NCI-H2171 (cell line): ENCODE measurements around the gene UBE3D.
"Not testable (repeated sequence)": the region's sequence is repeated elsewhere in the genome, so short reads cannot be mapped to it uniquely, and the experiment has no call there.

Experiments
- DNase-seq: peaks from one replicate; lab custom pipeline; 2025; lab: John Stamatoyannopoulos, UW

Gene UBE3D

DNA sequence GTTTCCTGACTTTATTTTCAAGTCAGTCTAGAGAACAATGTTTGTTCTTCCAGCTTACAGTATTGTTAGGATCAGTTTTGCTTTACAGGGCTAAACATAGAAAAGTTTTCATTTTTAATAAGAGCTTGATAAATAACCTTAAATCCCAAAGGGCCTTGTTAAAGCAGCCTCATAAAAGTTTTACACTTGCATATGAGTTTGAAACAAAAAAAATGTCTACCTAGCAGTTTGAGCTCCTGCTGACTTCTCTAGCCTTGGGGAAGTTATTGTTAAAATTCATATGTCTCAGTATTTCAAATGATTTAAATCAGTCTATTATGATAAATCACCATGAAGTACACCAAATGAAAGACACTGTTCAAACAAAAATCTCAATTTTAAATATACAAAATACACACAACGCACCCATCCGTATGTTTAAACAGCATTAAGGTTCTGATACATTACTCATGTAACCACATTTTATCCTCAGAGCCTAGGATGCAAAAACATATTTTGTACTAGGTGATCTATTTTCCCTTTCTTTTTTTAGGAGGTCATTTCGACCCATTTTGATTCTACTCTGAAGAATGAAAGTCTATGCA is 87.2 kb downstream of the UBE3D start:
- no peak for DNase-seq

DNA sequence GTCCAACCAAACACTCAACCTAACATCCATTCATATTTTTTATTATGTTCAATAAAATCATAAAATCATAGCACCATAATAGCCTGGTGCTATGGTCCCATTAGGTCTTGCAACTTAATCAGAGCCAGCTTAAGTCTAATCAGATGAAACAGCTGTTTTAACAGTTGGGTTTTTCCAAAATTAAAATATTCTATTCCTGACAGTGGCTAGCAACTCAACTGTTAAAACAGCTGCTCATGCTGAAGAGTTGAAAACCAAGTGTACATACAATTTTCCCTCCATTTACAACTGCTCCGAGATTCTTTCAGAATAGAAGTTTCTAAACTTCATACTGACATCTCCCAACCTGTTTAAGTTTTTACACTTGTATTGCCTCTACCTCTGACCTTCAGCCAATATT is 89.5 kb downstream of the UBE3D start:
- DNase-seq, result no peak

DNA sequence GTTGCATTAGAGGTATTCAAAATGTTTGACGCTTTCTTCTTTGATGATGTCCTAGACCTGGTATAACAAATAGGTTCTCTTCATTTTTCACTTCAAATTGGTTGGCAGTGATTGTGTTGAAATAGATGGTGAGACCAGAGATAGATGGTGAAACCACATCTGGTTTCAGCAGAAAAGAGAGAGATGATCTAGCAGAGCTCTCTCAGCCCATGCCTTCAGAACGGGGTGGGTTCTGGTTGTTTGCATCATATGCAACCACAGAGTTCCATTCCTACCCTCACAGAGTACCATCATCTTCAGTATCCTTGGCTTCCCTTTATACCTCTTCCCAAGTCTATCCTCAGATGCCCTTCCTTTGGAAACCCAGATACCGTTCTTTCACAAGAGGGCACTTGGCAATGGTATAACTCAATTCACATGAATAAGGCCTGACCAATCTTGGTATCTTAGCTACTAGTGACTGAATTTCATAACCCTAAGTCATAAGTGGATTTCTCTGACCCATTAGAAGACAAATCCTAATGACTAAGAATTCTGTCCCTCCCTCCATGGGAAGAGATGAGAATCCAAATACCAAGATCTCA is 93.7 kb downstream of the UBE3D start:
- no peak for DNase-seq

DNA sequence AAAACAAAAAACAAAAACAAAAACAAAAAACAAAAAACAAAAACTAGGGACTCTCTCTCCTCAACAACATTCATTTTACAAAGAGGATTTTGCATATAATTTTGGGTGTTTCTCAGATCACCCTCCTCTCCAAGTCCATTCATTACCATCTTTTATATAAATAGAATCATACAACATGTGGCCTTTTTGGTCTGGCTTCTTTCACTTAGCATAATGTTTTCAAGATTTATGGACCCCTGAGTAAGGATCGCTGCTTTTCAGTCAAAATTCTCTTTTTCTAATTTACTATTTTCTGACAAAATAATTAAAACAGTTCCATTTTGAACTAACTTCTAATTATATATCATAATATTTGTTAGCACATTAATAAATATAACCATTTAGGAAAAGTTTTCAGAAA is 94.8 kb downstream of the UBE3D start:
- no peak for DNase-seq

DNA sequence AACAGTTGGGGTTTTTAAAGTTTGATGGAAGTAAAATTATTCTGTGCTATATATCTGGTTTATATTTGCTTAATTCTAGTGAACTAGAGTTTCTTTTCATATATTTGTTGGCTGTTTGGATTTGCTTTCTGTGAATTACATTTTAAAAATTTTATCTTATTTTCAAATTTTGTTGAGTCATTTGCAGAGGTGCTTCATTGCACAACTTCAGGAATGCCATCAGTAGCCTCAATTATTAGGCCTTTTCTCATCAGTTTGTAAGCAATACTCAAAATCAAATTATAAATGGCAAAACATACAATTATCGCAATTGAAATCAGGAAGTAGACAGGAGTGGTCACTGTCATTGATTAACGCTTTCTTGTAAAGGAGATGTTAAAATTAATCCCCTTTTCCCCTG is 96.9 kb downstream of the UBE3D start:
- no peak for DNase-seq

DNA sequence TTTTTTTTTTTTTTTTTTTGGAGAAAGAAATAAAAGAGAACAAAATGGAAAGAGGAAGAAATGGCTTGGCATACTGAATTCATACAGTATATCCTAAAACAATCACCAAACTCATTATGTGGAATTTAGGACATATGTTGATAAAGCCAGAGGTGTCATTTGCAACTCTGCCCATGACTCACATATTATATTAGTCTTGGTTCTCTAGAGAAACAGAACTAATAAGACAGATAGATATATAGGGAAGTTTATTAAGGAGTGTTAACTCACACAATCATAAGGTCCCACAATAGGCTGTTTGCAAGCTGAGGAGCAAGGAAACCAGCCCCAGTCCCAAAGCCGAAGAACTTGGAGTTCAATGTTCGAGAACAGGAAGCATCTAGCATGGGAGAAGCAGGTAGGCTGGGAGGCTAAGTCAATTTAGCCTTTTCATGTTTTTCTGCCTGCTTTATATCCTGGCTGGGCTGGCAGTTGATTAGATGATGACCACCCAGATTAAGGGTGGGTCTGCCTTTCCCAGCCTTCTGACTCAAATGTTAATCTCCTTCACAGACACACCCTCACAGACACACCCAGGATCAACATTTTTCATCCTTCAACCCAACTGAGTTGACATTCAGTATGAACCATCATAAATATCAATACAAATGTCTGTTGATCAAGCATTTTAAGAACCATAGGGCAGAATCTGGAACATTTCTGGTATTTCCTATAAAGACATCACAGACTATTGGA is 102.3 kb downstream of the UBE3D start:
- DNase-seq, result no peak

DNA sequence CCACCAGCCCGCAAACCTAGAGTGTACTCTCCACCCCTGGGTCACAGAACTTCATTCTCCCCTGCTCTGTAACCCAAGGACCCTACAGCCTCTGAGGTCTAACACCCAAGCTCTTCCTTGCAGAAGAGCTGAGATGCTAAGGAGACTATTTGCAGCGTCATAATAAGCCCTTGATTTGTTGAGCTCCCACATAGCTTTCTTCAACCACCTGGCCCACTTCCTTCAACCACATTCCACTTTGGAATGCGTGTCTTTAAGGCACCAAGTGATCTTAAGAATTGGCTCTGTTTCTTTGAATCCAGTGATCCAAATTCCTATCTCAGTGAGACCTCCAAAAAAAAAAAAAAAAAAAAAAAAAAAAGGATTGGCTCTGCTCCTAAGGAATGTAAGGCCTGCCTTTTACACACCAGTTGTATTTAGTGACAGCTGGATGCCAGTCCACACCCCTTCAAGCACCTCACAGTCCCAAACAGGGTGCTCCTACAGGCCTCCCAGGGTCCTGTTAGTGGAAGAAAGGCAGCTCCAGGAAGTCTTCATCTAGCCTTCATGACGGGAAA is 106.2 kb downstream of the UBE3D start:
- DNase-seq, result no peak

DNA sequence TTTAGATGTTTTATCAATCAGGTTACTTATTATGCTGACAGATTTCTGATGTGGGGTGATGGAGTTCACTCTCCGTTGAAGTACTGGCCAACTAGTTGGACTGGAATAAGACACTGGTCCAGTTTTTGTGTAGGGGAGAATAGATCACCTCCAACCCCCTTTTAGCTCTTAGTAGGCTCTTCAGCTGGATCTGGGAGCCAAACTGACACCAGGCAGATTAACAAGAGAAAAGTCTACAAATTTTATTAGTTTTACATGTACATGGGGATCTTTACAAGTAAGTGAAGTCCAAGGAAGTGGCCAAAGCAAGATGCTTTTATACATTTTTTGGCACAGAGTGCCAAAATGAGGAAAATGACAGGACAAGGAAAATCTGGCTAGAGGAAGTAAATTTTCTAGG is 107.1 kb downstream of the UBE3D start:
- no peak for DNase-seq

DNA sequence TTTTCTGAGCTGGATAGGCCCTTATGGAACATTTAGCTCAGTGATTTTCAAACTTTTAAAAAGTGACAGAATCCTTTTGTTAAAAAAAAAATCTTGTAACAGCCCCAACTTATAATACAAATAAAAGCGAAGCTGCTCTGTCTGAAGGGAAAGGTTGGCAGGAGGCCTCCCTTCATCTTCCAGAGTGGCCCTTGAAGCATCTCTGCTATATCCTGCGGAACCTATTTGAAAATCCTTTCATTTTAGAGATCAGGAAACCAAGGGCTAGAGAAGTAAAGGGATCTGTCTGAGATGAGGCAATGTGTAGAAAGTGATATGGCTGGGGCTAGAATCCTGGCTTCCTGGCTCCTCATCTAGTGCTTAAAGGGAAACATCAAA is 107.8 kb downstream of the UBE3D start:
- DNase-seq, result no peak

DNA sequence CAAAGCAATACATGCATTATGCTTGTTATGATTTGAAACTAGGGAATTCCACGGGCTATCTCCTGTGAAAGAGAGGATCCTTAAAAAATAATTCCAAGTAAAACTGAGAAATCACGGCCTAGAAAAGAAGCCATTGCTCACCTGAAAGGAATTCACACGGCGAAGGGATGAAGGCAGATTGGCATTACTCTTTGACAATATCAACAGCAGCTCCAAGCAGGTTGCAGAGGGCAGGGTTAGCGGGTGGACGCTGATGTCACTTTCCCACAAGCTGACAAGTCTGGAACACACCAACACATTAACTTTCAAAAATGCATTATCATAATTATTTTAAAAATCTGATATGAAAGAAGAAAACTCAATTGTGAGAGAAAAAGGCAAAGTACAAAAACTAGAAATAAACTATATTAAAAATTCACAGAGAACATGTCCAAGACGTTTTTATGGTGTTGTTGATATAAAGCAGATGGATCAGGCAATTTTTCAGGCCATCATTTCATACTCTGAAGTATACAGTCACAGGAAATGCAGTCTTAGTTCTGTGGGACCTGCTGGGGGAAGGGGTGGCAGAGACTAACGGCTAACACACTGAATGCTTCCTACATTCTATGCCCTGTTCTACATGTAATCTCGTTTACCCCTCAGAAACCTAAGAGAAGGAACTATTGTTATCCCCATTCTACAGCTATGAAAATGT is 108.3 kb downstream of the UBE3D start:
- no peak for DNase-seq

DNA sequence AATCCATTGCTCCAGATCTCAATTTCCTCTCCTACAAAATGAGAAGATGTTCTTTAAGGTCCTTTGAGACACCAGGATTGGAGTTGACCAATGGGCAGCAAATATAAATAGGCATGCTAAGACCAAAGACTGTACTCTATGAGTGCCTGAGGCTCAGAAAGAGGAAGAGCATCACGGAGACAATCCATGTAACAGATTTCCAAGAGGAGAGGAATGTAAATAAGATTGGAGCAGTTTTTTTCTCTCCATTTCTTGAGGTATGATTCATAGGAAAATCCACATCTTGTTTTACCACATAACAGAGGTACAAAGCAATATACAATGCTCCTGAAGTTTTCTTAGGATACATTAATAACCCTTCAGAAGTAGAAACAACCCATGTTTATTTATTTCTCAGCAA is 109.8 kb downstream of the UBE3D start:
- DNase-seq, result no peak

DNA sequence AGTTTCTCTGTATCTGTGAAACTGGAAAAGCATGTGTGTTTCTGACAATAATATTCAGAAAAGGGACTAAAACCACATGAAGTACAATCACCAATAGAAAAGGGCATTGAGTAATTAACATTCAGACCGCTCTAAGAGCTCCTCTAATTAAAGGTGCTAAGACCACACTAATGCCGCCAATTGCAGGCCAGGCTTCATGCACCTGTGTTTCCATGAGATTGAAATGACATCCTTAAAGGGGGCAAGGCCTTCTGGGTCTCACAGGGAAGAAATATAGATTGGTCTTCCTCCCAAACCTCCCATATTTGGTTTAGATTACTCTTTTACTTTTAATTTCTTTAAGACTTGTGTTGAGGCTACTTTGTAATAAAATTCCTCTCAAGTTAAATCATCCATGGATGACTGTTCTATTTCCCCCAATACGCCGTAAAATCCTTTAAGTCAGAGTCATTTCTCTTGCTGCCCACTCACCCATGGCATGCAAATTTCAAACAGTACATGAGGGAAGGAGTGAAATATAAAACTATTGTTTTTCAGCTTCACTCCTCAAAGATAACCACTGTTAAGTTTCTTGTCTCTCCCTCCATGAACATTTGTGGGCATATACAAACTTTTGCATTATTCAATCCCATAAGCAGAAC is 110.6 kb downstream of the UBE3D start:
- no peak for DNase-seq

DNA sequence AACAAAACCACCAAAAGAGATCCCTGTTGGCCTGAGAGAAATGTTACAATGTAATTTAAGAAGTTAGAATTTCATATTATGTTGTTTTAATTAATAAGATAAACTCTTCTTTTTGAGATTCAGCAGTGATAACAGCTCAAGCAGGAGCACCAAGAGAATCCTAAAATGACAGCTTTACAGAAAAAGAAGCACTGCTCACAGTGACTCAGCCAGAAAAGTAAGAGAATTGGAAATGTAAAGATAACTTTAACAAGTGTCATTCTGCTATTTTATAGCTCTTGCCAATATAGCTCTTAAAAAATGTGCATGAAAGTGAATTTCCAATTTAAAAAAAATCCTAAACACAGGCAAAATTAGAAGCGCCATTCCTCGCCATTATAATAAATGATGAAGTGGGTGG is 111.3 kb downstream of the UBE3D start:
- DNase-seq, result no peak

DNA sequence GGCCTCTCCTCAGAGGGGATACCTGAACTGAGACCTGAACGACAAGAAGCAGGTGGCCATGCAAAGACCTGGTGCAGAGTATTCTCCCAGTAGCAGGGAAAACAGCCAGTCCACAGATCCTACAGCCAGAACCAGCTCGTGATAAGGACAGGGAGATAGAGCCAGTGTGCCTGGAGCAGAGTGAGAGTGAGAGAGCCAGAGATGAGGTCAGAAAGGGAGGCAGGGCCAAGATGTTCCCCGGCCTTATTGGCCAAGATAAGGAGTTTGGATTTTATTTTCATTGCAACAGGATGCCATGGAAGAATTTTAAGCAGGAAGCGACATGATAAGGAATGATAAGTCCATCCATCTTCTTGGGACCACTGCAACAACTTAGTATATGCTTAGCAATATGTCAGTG is 111.8 kb downstream of the UBE3D start:
- no peak for DNase-seq

DNA sequence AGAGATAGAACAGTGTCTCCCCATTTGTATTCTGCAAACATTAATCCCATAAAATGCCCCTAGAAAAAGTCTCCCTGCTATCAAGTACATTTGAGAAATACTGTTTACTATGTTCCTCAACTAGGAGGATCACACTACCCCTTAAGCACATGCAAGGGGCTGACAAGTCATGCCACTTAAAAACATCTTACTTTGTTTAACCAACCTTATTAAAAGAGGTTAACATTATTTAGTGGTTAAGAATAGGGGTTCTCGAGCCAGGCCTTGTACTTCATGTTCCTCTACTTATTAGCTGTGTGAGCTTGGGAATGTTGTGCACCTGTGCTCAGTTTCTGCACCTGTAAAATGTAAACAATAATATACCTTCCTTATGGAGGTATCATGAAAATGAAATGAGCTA is 113.7 kb downstream of the UBE3D start:
- no peak for DNase-seq

DNA sequence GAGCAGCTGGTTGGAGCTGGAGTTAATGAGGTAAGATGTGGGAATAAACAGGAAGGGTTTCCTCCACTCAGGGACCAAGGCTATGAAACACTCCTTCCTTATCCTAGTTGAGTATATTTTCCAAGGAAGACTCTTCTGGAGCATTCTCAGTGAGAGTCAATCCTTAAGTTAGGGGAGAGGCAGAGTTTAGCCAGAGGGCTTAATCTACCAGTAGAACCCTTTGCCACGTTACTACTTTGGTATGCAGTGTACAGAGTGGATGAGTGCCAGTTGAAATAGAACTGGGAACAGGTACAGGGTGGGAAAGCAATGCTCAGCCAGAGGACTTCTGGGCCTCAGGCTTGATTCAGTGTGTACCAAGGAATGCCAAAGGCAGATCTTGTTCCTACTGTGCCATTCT is 114.3 kb downstream of the UBE3D start:
- no peak for DNase-seq

DNA sequence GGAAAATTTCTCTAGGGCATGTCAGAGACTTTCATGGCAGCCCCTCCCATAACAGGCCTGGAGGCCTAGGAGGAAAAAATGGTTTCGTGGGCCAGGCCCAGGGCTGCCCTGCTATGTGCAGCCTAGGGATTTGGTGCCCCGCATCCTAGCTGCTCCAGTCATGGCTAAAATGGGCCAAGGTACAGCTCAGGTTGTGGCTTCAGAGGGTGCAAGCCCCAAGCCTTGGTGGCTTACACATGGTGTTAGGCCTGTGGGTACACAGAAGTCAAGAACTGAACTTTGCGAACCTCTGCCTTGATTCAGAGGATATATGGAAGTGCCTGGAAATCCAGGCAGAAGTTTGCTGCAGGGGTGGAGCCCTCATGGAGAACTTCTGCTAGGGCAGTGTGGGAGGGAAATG is 134.7 kb downstream of the UBE3D start:
- DNase-seq, result not testable (repeated sequence)

DNA sequence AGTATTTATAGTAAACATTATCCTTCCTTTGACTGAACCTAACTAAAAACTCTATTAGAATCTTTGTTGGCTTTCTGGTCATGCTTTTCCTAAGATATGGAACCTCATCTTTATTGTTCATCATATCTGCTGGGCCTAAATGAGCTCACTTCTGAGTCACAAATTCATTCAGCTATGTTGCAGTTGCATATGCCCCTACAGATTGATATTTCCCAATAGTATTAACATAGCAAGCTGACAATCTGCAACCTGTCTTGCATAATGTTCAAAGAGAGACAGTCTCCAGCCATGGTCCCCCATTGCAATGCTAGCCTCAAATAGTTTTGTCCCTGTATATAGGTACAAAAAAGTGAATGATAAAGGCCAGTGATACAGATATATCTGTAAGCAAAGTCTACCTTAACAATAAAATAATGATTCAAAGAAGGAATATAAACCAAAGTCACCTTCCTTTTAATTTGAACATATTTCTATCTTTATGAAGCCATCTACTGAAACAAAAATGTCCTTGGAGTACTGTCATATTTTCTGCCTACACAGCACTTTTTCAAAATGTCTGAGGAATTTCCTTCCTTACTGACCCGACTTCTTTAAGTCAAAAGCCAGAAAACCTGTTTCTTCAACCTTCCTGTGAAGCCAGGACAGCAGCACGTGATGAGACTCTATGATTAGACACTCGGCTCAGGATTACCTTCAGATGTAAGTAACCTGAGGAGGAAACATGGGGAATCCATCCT is 140.7 kb downstream of the UBE3D start:
- DNase-seq, result no peak

DNA sequence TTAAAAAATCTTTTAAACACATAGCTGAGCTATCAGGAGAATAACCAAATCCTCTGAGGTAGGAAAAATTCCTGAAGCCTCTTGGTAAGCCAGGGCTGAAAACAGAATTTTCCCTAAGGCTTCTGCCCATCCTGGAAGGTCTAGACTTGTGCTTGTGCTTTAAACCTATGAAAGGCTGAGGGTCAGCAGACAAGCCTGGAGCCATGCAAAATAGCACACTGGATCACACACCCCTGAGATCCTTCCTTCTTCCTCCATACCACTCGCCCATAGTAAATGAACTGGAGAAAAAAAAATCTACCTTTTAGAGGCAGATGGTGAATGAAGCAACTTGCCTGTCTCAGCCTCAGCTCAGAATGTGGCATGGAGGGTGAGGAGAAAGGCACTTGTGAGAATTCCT is 144.4 kb downstream of the UBE3D start:
- no peak for DNase-seq

DNA sequence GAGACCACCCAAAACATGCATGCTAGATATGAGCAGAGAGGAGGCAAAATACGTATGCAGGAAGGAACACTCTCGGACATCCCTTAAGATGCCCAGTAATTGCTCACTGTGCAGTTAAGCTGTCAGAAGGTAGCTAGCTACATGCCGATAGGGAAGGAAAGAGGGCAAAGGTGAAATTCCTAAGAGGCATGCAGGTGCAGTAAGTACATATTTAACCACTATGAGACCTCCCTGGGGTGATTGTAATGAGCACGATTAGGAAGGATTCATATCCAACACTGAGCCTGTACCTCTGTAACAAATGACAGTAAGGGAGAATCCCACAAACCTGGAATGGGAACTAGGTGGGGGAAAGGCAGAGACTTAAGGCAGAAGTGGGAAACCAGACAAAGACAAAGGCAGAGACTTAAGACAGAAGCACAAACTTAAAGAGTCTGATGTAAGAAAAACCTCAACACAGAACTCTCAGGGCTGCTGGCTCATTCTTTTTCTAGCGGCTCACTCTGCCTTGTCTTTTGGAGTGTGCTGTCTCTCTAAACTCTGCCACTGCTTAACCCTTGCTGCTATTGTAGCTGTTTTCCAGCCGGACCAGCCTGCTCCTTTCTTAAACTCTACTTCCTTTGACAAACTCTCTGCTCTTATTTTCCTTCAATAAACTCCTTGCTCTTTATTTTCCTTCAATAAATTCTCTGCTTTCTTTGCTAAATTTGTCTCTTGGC is 148.1 kb downstream of the UBE3D start:
- no peak for DNase-seq

DNA sequence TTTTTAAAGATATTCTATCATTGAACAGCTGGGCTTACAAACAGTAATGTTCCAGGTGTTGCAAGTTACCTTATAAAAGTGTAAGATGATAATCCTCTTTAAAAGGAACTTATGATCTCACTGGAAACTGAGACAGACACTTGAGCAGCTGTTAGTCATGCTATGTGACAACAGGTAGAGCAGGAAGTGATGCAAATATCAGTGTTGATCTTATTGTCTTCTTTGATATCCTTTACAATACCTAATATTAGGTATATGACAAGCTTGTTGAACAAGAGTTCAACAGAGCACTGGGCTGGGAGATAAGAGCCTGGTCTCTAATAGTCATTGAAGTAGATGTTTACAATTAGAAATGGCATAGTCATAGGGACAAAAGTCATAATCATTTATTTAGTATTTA is 150.0 kb downstream of the UBE3D start:
- no peak for DNase-seq
